ENCODE data around the gene AFDN. TPM values are rescaled to one million over a fixed set of nuclear protein-coding genes. Genes with fewer than 3 reads are reported as not detected.
"Not testable (repeated sequence)": the region's sequence is repeated elsewhere in the genome, so short reads cannot be mapped to it uniquely, and the experiment has no call there.

AFDN gene
- total RNA-seq, 1 experiment from 2014 or later = 19.9 TPM

GRCh38 chr6:167962711-167963110 is 136.0 kb downstream of the AFDN start:
- Histone ChIP-seq H3K27me3 (no peaks in the 10 kb centered on the region), H3K4me3 (no peak overlapping the region), H3K36me3 (peaks cover 3% of the 10 kb centered on the region; the same call in 1 of the 2 replicates), H3K9me3 (no peaks in the 10 kb centered on the region)
- DNase-seq = no peak

DNA sequence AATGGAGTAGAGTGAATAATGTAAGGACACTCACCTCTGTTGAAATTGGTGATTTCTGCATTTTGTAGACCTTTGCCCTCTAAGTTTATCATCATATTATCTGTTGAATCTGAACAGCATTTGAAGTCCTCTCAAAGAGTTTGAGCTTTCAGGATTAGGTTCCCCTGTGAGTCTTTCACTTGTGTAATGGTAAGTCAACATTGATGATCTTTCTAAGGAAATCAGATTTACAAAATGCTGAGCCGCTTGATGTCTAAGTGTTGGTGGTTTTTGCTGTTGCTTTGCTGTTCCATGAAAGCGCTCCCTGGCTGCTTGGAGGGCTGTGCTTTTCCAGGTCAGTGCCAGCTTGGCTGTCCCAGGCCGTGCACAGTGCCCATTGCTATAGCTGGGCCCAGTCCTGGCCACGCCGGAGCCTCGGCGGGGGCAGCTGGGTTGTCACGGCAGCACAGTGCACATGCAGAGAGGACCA is 136.9 kb downstream of the AFDN start:
- no peaks in the 10 kb centered on the region for H3K27me3 ChIP-seq
- no peak overlapping the region for H3K4me3 ChIP-seq
- H3K9me3 ChIP-seq = no peaks in the 10 kb centered on the region
- no peak for DNase-seq
- peaks cover 6% of the 10 kb centered on the region for H3K36me3 ChIP-seq

DNA sequence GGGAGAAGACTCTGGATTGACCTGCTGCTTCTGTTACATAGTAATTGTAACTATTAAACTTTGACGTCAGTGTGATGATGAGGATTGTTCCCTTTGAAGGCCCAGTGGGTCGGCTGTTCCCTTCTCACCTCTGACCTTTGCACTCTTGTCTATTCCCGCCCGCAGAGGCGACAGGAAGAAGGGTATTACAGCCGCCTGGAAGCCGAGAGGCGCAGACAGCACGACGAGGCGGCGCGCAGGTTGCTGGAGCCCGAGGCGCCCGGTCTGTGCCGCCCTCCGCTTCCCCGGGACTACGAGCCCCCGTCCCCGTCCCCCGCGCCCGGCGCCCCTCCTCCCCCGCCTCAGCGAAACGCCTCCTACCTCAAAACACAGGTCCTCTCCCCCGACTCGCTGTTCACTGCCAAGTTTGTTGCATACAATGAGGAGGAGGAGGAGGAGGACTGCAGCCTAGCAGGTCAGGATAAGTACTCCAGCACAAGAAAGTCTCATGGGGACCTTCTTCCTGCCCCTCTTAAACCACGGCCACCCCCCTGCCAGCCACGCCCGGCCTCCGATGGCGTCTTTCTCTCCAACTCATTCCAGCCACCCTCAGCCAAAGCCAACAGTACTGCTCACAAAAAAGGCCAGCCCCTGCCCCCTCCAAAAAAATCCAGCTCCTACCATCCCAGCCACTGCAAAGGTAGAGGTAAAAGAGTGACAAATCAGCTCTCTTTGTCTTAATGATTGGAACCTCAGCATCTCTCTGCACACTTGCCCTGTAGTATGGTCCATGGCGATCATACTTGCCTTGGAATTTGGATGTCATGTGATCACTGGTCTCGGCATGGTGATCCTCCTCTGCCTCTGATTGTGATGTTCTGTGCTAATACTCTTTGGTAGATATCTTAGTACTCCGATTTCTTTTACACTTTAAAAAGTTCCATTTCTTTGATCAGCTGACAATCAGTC is 139.2 kb downstream of the AFDN start:
- H3K4me3 ChIP-seq = no peak overlapping the region
- DNase-seq = no peak
- H3K27me3 ChIP-seq = no peaks in the 10 kb centered on the region
- peaks cover 10% of the 10 kb centered on the region for H3K36me3 ChIP-seq
- no peaks in the 10 kb centered on the region for H3K9me3 ChIP-seq

DNA sequence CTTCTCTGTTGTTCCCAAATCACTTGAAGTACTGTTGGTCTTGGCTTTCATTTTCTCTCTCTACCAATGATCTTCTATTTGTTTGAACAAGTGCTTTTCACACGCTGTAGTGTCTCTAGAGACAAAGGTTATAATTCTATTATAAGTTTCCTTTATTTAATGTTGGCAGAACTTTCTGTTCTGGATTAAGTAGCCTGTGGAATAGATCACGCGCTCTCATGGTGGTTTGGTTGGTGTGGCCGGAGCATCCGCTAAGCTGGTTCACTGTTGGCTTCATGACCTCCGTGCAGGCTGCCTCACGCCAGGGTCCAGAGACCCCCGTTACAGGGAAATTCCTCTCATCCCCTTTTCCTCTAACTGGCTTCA is 139.8 kb downstream of the AFDN start:
- no peak for DNase-seq
- H3K36me3 ChIP-seq = peaks cover 10% of the 10 kb centered on the region
- H3K9me3 ChIP-seq = no peaks in the 10 kb centered on the region
- no peak overlapping the region for H3K4me3 ChIP-seq
- no peaks in the 10 kb centered on the region for H3K27me3 ChIP-seq

DNA sequence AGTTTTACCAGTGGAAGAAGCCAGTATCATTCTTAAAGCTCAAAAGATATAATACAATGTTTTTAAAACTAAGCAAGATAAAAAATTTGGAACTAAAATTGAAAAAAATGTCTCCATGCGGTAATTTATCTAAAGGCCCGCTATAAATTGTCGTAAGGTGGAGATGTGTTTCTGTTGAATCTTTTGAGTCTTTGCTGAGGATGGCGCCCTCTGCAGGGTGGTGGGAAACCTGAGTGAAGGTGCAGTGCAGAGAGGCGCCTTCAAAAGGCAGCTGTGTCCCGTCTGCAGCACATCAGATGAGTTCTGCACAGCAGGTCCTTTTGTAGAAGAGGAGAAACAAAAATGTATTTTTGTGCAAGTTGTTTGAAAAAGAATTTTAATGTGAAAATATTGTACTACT is 141.4 kb downstream of the AFDN start:
- DNase-seq = peak; percentile 33
- H3K36me3 ChIP-seq = peaks cover 10% of the 10 kb centered on the region

GRCh38 chr6:167970230-167970629 is 143.5 kb downstream of the AFDN start:
- H3K27me3 ChIP-seq = no peaks in the 10 kb centered on the region
- H3K36me3 ChIP-seq = peaks cover 10% of the 10 kb centered on the region
- no peaks in the 10 kb centered on the region for H3K9me3 ChIP-seq
- no peak overlapping the region for H3K4me3 ChIP-seq
- DNase-seq = no peak

More for the DNA sequence above, 141.4 kb downstream of the AFDN start:
- Histone ChIP-seq H3K9me3 (no peaks in the 10 kb centered on the region), H3K4me3 (no peak overlapping the region), H3K27me3 (no peaks in the 10 kb centered on the region)

DNA sequence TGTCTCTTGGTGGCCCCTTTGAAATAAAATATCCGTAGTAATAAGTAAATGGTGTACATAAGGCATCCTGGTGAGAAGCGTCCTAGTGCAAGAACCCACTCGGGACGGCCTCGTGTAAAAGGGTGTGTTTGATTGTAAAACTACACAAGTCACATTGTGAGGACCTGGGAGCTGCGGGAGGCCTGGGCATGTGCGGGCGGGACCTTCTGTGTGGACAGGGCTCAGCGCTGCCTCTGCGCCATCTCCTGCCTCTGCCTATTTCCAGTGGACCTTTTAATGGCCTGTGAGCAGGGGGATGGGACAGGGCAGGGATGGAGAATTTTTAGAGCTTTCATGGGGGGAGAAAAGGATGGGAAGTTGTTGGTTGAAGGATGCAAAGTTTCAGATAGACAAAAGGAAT is 145.5 kb downstream of the AFDN start:
- peaks cover 7% of the 10 kb centered on the region for H3K36me3 ChIP-seq
- no peak overlapping the region for H3K4me3 ChIP-seq
- DNase-seq = no peak
- no peaks in the 10 kb centered on the region for H3K9me3 ChIP-seq
- H3K27me3 ChIP-seq = no peaks in the 10 kb centered on the region

GRCh38 chr6:167973148-167973885 is 146.6 kb downstream of the AFDN start:
- Histone ChIP-seq H3K36me3 (peaks cover 7% of the 10 kb centered on the region), H3K9me3 (no peaks in the 10 kb centered on the region), H3K4me3 (no peak overlapping the region), H3K27me3 (no peaks in the 10 kb centered on the region)
- no peak for DNase-seq

- Histone ChIP-seq H3K4me3 (no peak overlapping the region), H3K36me3 (no peaks in the 10 kb centered on the region; the same call in 1 of the 2 replicates), H3K27me3 (no peaks in the 10 kb centered on the region), H3K9me3 (no peaks in the 10 kb centered on the region)
- no peak for DNase-seq
These were observed 148.1 kb downstream of the AFDN start for GRCh38 chr6:167974640-167975344.

- Histone ChIP-seq H3K27me3 (no peaks in the 10 kb centered on the region), H3K36me3 (no peaks in the 10 kb centered on the region), H3K9me3 (no peaks in the 10 kb centered on the region), H3K4me3 (no peak overlapping the region)
- DNase-seq = no peak
These were observed 148.7 kb downstream of the AFDN start for GRCh38 chr6:167975458-167975857.

DNA sequence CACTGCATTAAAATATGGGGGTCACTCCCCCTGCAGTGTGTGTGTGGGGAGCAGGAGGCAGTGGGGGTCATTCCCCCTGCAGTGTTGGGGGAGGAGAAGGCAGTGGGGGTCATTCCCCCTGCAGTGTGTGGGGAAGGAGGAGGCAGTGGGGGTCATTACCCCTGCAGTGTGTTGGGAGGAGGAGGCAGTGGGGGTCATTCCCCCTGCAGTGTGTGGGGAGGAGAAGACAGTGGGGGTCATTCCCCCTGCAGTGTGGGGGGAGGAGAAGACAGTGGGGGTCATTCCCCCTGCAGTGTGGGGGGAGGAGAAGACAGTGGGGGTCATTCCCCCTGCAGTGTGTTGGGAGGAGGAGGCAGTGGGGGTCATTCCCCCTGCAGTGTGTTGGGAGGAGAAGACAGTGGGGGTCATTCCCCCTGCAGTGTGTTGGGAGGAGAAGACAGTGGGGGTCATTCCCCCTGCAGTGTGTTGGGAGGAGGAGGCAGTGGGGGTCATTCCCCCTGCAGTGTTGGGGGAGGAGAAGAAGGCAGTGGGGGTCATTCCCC is 149.5 kb downstream of the AFDN start:
- DNase-seq, H3K36me3 ChIP-seq, H3K9me3 ChIP-seq, H3K27me3 ChIP-seq, H3K4me3 ChIP-seq: not testable (repeated sequence)

DNA sequence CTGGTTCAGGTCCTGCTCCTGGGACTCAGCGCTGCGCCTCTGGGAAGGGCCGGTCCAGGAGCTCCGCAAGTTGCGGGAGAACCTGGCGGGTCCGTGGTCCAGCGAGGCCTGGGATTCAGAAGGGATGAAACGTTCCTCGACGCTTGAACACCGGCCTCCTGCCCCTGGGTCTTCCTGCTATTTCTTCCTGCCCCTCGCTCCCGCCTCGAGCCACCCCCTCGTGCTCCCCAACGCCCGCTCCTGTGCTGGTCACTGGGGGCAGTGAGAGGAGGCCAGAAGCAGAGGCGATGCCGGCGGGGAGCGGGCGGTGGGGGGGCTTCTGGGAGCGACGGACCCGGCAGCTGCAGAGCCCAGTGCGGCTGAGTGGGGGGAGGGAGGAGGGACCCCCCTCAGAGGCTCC is 150.0 kb downstream of the AFDN start:
- no peaks in the 10 kb centered on the region for H3K9me3 ChIP-seq
- no peak overlapping the region for H3K4me3 ChIP-seq
- DNase-seq = no peak
- no peaks in the 10 kb centered on the region for H3K27me3 ChIP-seq
- no peaks in the 10 kb centered on the region for H3K36me3 ChIP-seq

- DNase-seq = no peak
- no peaks in the 10 kb centered on the region for H3K36me3 ChIP-seq
- H3K9me3 ChIP-seq = no peaks in the 10 kb centered on the region
- H3K27me3 ChIP-seq = no peaks in the 10 kb centered on the region
- no peak overlapping the region for H3K4me3 ChIP-seq
These were observed 151.2 kb downstream of the AFDN start for GRCh38 chr6:167977717-167978467.

GRCh38 chr6:167978607-167979006 is 151.9 kb downstream of the AFDN start:
- Histone ChIP-seq H3K36me3 (no peaks in the 10 kb centered on the region), H3K27me3 (no peaks in the 10 kb centered on the region)

DNA sequence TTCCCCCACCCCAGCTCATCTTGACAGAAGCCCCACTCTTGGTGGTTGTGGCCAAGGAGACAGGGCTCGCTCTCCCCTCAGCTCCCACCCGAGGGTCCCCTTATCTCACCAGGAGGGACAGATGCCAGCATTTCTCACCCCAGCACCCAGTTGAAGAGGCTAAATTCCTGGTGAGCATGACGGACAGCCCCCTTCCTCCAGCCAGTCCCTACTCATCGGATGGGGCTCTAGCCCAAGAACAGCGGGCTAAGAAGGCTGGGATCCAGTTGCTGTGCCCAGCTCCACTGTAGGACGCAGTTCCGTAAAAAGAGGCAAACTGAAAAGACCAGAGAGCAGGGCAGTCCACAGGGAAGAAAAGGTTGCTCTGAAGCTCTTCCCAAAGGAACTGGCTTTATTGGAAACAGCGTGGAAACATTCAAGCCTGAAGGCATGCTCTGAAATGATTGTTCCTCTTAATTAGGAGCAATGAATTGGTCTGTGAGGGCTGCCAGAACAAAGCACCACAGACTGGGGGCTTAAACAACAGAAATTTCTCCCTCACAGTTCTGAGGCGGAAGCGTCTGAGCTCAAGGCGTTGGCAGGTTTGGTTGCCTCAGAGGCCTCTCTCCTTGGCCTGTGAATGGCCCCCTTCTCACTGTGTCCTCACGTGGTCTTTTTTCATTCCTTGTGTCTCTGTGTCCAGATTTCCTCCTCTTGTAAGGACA is 152.9 kb downstream of the AFDN start:
- Histone ChIP-seq H3K9me3 (no peaks in the 10 kb centered on the region), H3K36me3 (no peaks in the 10 kb centered on the region), H3K27me3 (no peaks in the 10 kb centered on the region), H3K4me3 (no peak overlapping the region)
- DNase-seq = no peak

More at GRCh38 chr6:167978607-167979006, 151.9 kb downstream of the AFDN start:
- DNase-seq = no peak
- Histone ChIP-seq H3K9me3 (no peaks in the 10 kb centered on the region), H3K4me3 (no peak overlapping the region)
